Body of pancreas (tissue), 4 donors: ENCODE results near the gene LRCH1. TPM values are rescaled to one million over a fixed set of nuclear protein-coding genes. Genes with fewer than 3 reads are reported as not detected.

ENCODE experiments used
- ATAC-seq: fragments of 150-250 bp; one replicate; pipeline ENCODE4 v1.9.1; 2016
- DNase-seq, 4 donors: peaks; one replicate each; pipeline ENCODE4 v3.0.0-alpha.2; 2019
- H3K27ac ChIP-seq, 4 donors: fragments of 200-600 bp; sonication (generic); 1 replicate in 3 of 4; 2 replicates in 1 of 4; pipeline versions ENCODE4 v1.5.1 to v1.6.1; 2016 to 2019; ENCODE audit warnings: mild to moderate bottlenecking in 1 of 4, mixed read lengths in 1 of 4, moderate library complexity in 1 of 4
- H3K27me3 ChIP-seq, 2 donors: fragments of 200-600 bp; sonication (generic); one replicate each; pipeline ENCODE4 v1.6.0; 2016; ENCODE audit warnings: mild to moderate bottlenecking in 1 of 2
- H3K36me3 ChIP-seq, 2 donors: fragments of 200-600 bp; sonication (generic); replicated peaks in 1 of 2; 2 replicates each; pipeline ENCODE4 v1.5.1; 2016; ENCODE audit warnings: low read depth in 2 of 2; ENCODE audit not compliant: insufficient read depth in 1 of 2
- H3K4me1 ChIP-seq: fragments of 200-600 bp; sonication (generic); one replicate; pipeline ENCODE4 v1.6.0; 2016
- H3K4me3 ChIP-seq, 2 donors: fragments of 200-600 bp; sonication (generic); 1 replicate in 1 of 2; 2 replicates in 1 of 2; pipeline ENCODE4 v1.5.1; 2016 to 2019
- H3K9me3 ChIP-seq, 3 donors: fragments of 200-600 bp; sonication (generic); 1 replicate in 2 of 3; 2 replicates in 1 of 3; pipeline ENCODE4 v1.5.1; 2016
- CTCF ChIP-seq, 7 experiments: fragments of 450-650 bp in 4 of 7; fragments of 200-600 bp in 3 of 7; sonication (generic) in 3 of 7; IDR thresholded peaks; one replicate each; pipeline ENCODE4 v1.5.1; 2016 to 2019; ENCODE audit warnings: antibody characterized with exemption in 7 of 7
- POLR2A ChIP-seq, 3 donors: fragments of 450-650 bp; IDR thresholded peaks; one replicate each; pipeline ENCODE4 v1.6.1; 2016; ENCODE audit warnings: antibody characterized with exemption in 3 of 3, mild to moderate bottlenecking in 2 of 3
- WGBS, 2 donors: methylation state at CpG; one replicate each; pipeline ENCODE4 v1.1.5; 2017; 5-methylcytosine and 5-hydroxymethylcytosine counted together
- intact Hi-C: fragments of 100-400 bp; cut with DNase I; formaldehyde crosslinking; loops from one replicate; pipeline ENCODE4 v1.15.1; 2023
- total RNA-seq, 2 donors: library from RNA; depleted of rRNA; stranded (reverse); fragments of >200 nt; gene quantifications; one replicate each; pipeline ENCODE4 v1.1.0, GENCODE V29; 2016

LRCH1 gene
- total RNA-seq, 2 donors from 2014 or later: 7.3 to 8.6 TPM

- H3K27me3 ChIP-seq: no peaks in the 10 kb centered on the region
- WGBS, 2 donors: 55 to 64% methylated on average over 4 of the region's 4 CpGs
- no peak for DNase-seq
- ATAC-seq: no peak
- no peaks in the 10 kb centered on the region for H3K36me3 ChIP-seq
- H3K4me1 ChIP-seq: no peaks in the 10 kb centered on the region
- intact Hi-C loops: no loop called here
- no peak overlapping the region for H3K27ac ChIP-seq
- H3K9me3 ChIP-seq: no peaks in the 10 kb centered on the region
- TF ChIP-seq CTCF (IDR thresholded peaks at IDR 0.05) (no peak), POLR2A (IDR thresholded peaks at IDR 0.05) (no peak)
- no peak overlapping the region for H3K4me3 ChIP-seq
Observed at GRCh38 chr13:46530084-46530935, 22.7 kb upstream of the LRCH1 start.

GRCh38 chr13:46531953-46532352 lies 21.0 kb upstream of the LRCH1 start:
- no peaks in the 10 kb centered on the region for H3K4me1 ChIP-seq
- 67 to 69% methylated on average over 3 of the region's 3 CpGs for WGBS, 2 donors
- H3K4me3 ChIP-seq: no peak overlapping the region
- ATAC-seq (no peak), DNase-seq (no peak)
- H3K36me3 ChIP-seq: no peaks in the 10 kb centered on the region
- TF ChIP-seq POLR2A (IDR thresholded peaks at IDR 0.05): no peak
- no peak for TF ChIP-seq CTCF (IDR thresholded peaks at IDR 0.05)
- no peaks in the 10 kb centered on the region for H3K9me3 ChIP-seq
- intact Hi-C loops: no loop called here
- no peak overlapping the region for H3K27ac ChIP-seq
- H3K27me3 ChIP-seq: no peaks in the 10 kb centered on the region

GRCh38 chr13:46535002-46535401 lies 18.0 kb upstream of the LRCH1 start:
- 95 to 96% methylated on average over 4 of the region's 4 CpGs for WGBS, 2 donors
- Histone ChIP-seq H3K27me3 (no peaks in the 10 kb centered on the region), H3K4me3 (no peak overlapping the region), H3K27ac (no peak overlapping the region), H3K36me3 (no peaks in the 10 kb centered on the region), H3K4me1 (no peaks in the 10 kb centered on the region), H3K9me3 (no peaks in the 10 kb centered on the region)
- intact Hi-C loops: no loop called here
- ATAC-seq (no peak), DNase-seq (no peak)
- TF ChIP-seq POLR2A (IDR thresholded peaks at IDR 0.05) (no peak), CTCF (IDR thresholded peaks at IDR 0.05) (no peak)

GRCh38 chr13:46535825-46536224 lies 17.1 kb upstream of the LRCH1 start:
- no peak for TF ChIP-seq POLR2A (IDR thresholded peaks at IDR 0.05)
- no peak for TF ChIP-seq CTCF (IDR thresholded peaks at IDR 0.05)
- Histone ChIP-seq H3K27me3 (no peaks in the 10 kb centered on the region), H3K9me3 (no peaks in the 10 kb centered on the region), H3K36me3 (no peaks in the 10 kb centered on the region), H3K27ac (no peak overlapping the region), H3K4me1 (no peaks in the 10 kb centered on the region), H3K4me3 (no peak overlapping the region)
- DNase-seq (no peak), ATAC-seq (no peak)
- intact Hi-C loops: no loop called here
- WGBS, 2 donors: 87 to 97% methylated on average over 1 of the region's 1 CpG

GRCh38 chr13:46536341-46536740 lies 16.6 kb upstream of the LRCH1 start:
- no peak for ATAC-seq
- no peak overlapping the region for H3K4me3 ChIP-seq
- 81 to 89% methylated on average over 2 of the region's 2 CpGs for WGBS, 2 donors
- intact Hi-C loops: no loop called here
- H3K4me1 ChIP-seq: no peaks in the 10 kb centered on the region
- no peaks in the 10 kb centered on the region for H3K36me3 ChIP-seq
- no peaks in the 10 kb centered on the region for H3K27me3 ChIP-seq
- H3K9me3 ChIP-seq: no peaks in the 10 kb centered on the region
- H3K27ac ChIP-seq: no peak overlapping the region
- DNase-seq: no peak
- TF ChIP-seq POLR2A (IDR thresholded peaks at IDR 0.05): no peak
- no peak for TF ChIP-seq CTCF (IDR thresholded peaks at IDR 0.05)
